ENCODE data around the gene ST8SIA6.

DNA sequence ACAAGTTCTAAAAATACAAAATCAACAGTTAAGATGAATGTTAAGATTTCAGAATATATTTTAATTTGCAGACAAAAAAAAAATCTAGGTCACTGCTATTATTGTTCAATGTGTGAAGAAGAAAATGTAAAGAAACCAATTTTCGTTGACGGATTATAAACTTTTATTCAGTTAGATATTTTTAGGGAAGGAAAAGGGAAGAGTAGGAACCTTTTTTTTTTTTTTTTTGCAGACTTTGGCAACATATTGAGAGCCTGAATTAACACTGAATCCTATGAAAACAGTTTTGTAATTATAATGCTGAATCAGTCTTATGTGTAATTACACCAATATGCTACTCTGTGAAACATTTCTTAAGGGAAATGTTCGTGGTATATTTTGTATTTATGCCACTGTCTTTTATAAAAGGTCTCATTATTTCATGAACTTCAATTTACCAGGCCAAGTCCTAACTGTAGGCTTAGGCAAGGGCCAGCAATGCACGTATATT lies 106.3 kb downstream of the ST8SIA6 start:
- TF ChIP-seq CBX3 (IDR thresholded peaks at IDR 0.05; ENCODE audit: low read depth) (no peak), TCF7L2 (IDR thresholded peaks at IDR 0.05; ENCODE audit: borderline replicate concordance, extremely low read depth, insufficient read depth, insufficient read length) (no peak), POLR2A (IDR thresholded peaks at IDR 0.05; ENCODE audit: borderline replicate concordance, extremely low read depth, insufficient read depth, insufficient read length) (no peak), EZH2 (IDR thresholded peaks at IDR 0.05) (no peak), SP1 (IDR thresholded peaks at IDR 0.05; ENCODE audit: low read depth) (no peak), EGR1 (IDR thresholded peaks at IDR 0.05; ENCODE audit: low read depth) (no peak), POLR2AphosphoS5 (IDR thresholded peaks at IDR 0.05; ENCODE audit: low read depth, low read length) (no peak), YY1 (IDR thresholded peaks at IDR 0.05; ENCODE audit: extremely low read depth, insufficient replicate concordance, low read depth, low read length) (no peak), SIN3A (IDR thresholded peaks at IDR 0.05; ENCODE audit: low read depth) (no peak)
- TF ChIP-seq, protein P1, sequence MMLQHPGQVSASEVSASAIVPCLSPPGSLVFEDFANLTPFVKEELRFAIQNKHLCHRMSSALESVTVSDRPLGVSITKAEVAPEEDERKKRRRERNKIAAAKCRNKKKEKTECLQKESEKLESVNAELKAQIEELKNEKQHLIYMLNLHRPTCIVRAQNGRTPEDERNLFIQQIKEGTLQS (IDR thresholded peaks at IDR 0.05): no peak
- TF ChIP-seq, protein P2, sequence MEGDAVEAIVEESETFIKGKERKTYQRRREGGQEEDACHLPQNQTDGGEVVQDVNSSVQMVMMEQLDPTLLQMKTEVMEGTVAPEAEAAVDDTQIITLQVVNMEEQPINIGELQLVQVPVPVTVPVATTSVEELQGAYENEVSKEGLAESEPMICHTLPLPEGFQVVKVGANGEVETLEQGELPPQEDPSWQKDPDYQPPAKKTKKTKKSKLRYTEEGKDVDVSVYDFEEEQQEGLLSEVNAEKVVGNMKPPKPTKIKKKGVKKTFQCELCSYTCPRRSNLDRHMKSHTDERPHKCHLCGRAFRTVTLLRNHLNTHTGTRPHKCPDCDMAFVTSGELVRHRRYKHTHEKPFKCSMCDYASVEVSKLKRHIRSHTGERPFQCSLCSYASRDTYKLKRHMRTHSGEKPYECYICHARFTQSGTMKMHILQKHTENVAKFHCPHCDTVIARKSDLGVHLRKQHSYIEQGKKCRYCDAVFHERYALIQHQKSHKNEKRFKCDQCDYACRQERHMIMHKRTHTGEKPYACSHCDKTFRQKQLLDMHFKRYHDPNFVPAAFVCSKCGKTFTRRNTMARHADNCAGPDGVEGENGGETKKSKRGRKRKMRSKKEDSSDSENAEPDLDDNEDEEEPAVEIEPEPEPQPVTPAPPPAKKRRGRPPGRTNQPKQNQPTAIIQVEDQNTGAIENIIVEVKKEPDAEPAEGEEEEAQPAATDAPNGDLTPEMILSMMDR (IDR thresholded peaks at IDR 0.05 in 2 of 3, conservative IDR thresholded peaks at IDR 0.05 in 1 of 3; ENCODE audit: borderline replicate concordance in 1 of 3, insufficient read depth in 1 of 3, low read depth in 2 of 3, low read length in 2 of 3): no peak
- TF ChIP-seq, protein P3, sequence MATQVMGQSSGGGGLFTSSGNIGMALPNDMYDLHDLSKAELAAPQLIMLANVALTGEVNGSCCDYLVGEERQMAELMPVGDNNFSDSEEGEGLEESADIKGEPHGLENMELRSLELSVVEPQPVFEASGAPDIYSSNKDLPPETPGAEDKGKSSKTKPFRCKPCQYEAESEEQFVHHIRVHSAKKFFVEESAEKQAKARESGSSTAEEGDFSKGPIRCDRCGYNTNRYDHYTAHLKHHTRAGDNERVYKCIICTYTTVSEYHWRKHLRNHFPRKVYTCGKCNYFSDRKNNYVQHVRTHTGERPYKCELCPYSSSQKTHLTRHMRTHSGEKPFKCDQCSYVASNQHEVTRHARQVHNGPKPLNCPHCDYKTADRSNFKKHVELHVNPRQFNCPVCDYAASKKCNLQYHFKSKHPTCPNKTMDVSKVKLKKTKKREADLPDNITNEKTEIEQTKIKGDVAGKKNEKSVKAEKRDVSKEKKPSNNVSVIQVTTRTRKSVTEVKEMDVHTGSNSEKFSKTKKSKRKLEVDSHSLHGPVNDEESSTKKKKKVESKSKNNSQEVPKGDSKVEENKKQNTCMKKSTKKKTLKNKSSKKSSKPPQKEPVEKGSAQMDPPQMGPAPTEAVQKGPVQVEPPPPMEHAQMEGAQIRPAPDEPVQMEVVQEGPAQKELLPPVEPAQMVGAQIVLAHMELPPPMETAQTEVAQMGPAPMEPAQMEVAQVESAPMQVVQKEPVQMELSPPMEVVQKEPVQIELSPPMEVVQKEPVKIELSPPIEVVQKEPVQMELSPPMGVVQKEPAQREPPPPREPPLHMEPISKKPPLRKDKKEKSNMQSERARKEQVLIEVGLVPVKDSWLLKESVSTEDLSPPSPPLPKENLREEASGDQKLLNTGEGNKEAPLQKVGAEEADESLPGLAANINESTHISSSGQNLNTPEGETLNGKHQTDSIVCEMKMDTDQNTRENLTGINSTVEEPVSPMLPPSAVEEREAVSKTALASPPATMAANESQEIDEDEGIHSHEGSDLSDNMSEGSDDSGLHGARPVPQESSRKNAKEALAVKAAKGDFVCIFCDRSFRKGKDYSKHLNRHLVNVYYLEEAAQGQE (IDR thresholded peaks at IDR 0.05; ENCODE audit: low read depth): no peak
- TF ChIP-seq, protein P4, sequence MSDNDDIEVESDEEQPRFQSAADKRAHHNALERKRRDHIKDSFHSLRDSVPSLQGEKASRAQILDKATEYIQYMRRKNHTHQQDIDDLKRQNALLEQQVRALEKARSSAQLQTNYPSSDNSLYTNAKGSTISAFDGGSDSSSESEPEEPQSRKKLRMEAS (IDR thresholded peaks at IDR 0.05): no peak

Data from HCT116 (cell line).